ENCODE data around the gene KLF16.
A peak's percentile ranks its signal among the peaks of the same experiment; 100 is the strongest.

KLF16 gene

GRCh38 chr19:1873524-1874473 is 10.4 kb upstream of the KLF16 start:
- no peaks in the 10 kb centered on the region for H4K20me1 ChIP-seq (ENCODE audit: insufficient read depth, low read length)
- peaks cover 29% of the 10 kb centered on the region for H3K79me2 ChIP-seq (ENCODE audit: insufficient read depth, low read length)
- H3K9me3 ChIP-seq (ENCODE audit: low read length): no peaks in the 10 kb centered on the region
- no peak overlapping the region for H2AFZ ChIP-seq (ENCODE audit: low read length)
- no peaks in the 10 kb centered on the region for H3K9me2 ChIP-seq (ENCODE audit: low read depth, low read length)
- H3K4me2 ChIP-seq (ENCODE audit: low read length): peak overlapping the region; percentile 74
- H3K36me3 ChIP-seq (ENCODE audit: insufficient read depth, low read length): peaks cover 21% of the 10 kb centered on the region; the same call in 1 of the 2 replicates
- H3F3A ChIP-seq (ENCODE audit: insufficient read depth, low read length): no peaks in the 10 kb centered on the region
- no peaks in the 10 kb centered on the region for H3K27me3 ChIP-seq (ENCODE audit: insufficient read depth, low read length)
- H3K4me1 ChIP-seq (ENCODE audit: insufficient read depth, low read length, severe bottlenecking): peaks cover 29% of the 10 kb centered on the region
- TF ChIP-seq CTCF (IDR thresholded peaks at IDR 0.05; ENCODE audit: low read length) (no peak), EZH2 (IDR thresholded peaks at IDR 0.05; ENCODE audit: borderline replicate concordance, low read length) (no peak)
- H3K4me3 ChIP-seq (ENCODE audit: low read depth, low read length, poor library complexity, severe bottlenecking): peak overlapping the region; percentile 71
- H3K9ac ChIP-seq (ENCODE audit: low read length): peak overlapping the region; percentile 75
- H3K27ac ChIP-seq (ENCODE audit: low read depth, low read length, poor library complexity, severe bottlenecking): peak overlapping the region; percentile 34

GRCh38 chr19:1872807-1873523 is 9.6 kb upstream of the KLF16 start:
- H3F3A ChIP-seq (ENCODE audit: insufficient read depth, low read length): no peaks in the 10 kb centered on the region
- H4K20me1 ChIP-seq (ENCODE audit: insufficient read depth, low read length): no peaks in the 10 kb centered on the region
- H3K27me3 ChIP-seq (ENCODE audit: insufficient read depth, low read length): no peaks in the 10 kb centered on the region
- H2AFZ ChIP-seq (ENCODE audit: low read length): no peak overlapping the region
- H3K79me2 ChIP-seq (ENCODE audit: insufficient read depth, low read length): peaks cover 29% of the 10 kb centered on the region
- no peak overlapping the region for H3K4me3 ChIP-seq (ENCODE audit: low read depth, low read length, poor library complexity, severe bottlenecking)
- no peak overlapping the region for H3K9ac ChIP-seq (ENCODE audit: low read length)
- H3K4me1 ChIP-seq (ENCODE audit: insufficient read depth, low read length, severe bottlenecking): peaks cover 29% of the 10 kb centered on the region
- peaks cover 21% of the 10 kb centered on the region; the same call in 1 of the 2 replicates for H3K36me3 ChIP-seq (ENCODE audit: insufficient read depth, low read length)
- no peaks in the 10 kb centered on the region for H3K9me2 ChIP-seq (ENCODE audit: low read depth, low read length)
- no peak overlapping the region for H3K4me2 ChIP-seq (ENCODE audit: low read length)
- TF ChIP-seq CTCF (IDR thresholded peaks at IDR 0.05; ENCODE audit: low read length) (no peak), EZH2 (IDR thresholded peaks at IDR 0.05; ENCODE audit: borderline replicate concordance, low read length) (no peak)
- H3K9me3 ChIP-seq (ENCODE audit: low read length): no peaks in the 10 kb centered on the region
- H3K27ac ChIP-seq (ENCODE audit: low read depth, low read length, poor library complexity, severe bottlenecking): no peak overlapping the region

- Histone ChIP-seq H3K9ac (ENCODE audit: low read length) (no peak overlapping the region), H2AFZ (ENCODE audit: low read length) (no peak overlapping the region), H3K27ac (ENCODE audit: low read depth, low read length, poor library complexity, severe bottlenecking) (no peak overlapping the region), H3K27me3 (ENCODE audit: insufficient read depth, low read length) (no peaks in the 10 kb centered on the region), H3F3A (ENCODE audit: insufficient read depth, low read length) (no peaks in the 10 kb centered on the region), H3K9me3 (ENCODE audit: low read length) (no peaks in the 10 kb centered on the region), H3K4me1 (ENCODE audit: insufficient read depth, low read length, severe bottlenecking) (peaks cover 27% of the 10 kb centered on the region), H3K4me2 (ENCODE audit: low read length) (no peak overlapping the region), H4K20me1 (ENCODE audit: insufficient read depth, low read length) (no peaks in the 10 kb centered on the region), H3K36me3 (ENCODE audit: insufficient read depth, low read length) (peaks cover 21% of the 10 kb centered on the region; the same call in 1 of the 2 replicates), H3K79me2 (ENCODE audit: insufficient read depth, low read length) (peaks cover 29% of the 10 kb centered on the region), H3K9me2 (ENCODE audit: low read depth, low read length) (no peaks in the 10 kb centered on the region), H3K4me3 (ENCODE audit: low read depth, low read length, poor library complexity, severe bottlenecking) (no peak overlapping the region)
- TF ChIP-seq EZH2 (IDR thresholded peaks at IDR 0.05; ENCODE audit: borderline replicate concordance, low read length) (no peak), CTCF (IDR thresholded peaks at IDR 0.05; ENCODE audit: low read length) (no peak)
Measured at GRCh38 chr19:1871630-1872029, 8.3 kb upstream of the KLF16 start.

Data from OCI-LY1 (cell line).